ENCODE results near the gene IL36A.

Gene IL36A

GRCh38 chr2:113005030-113005509 lies at the start of gene IL36A:
Gene IL36A (plus strand): TSS chr2:113005459. CDS start chr2:113005872, 413 bp downstream.
- no peak for DNase-seq

- no peak for DNase-seq
Observed at GRCh38 chr2:112957511-112957910, 47.7 kb upstream of the IL36A start.

- peak in 8 of 58 donors; percentile 1 to 29 (median 5) for DNase-seq
Observed at GRCh38 chr2:112958428-112959108, 46.7 kb upstream of the IL36A start.

GRCh38 chr2:112959109-112959812 lies 46.0 kb upstream of the IL36A start:
- no peak for DNase-seq

GRCh38 chr2:112960230-112960825 lies 44.9 kb upstream of the IL36A start:
- DNase-seq, result no peak

GRCh38 chr2:112962308-112963175 lies 42.7 kb upstream of the IL36A start:
- DNase-seq, result no peak

- no peak for DNase-seq
Observed at GRCh38 chr2:112967023-112967422, 38.2 kb upstream of the IL36A start.

GRCh38 chr2:112972423-112973086 lies 32.7 kb upstream of the IL36A start:
- DNase-seq, result no peak

- DNase-seq, result no peak
Observed at GRCh38 chr2:112973156-112973555, 32.1 kb upstream of the IL36A start.

GRCh38 chr2:112977559-112978056 lies 27.7 kb upstream of the IL36A start, which contains the start of gene IL36G:
Gene IL36G (plus strand): TSS chr2:112978006. CDS start chr2:112978639, 633 bp downstream.
- no peak for DNase-seq

- no peak for DNase-seq
Observed at GRCh38 chr2:112979731-112980130, 25.5 kb upstream of the IL36A start.

GRCh38 chr2:112980537-112980936 lies 24.7 kb upstream of the IL36A start:
- DNase-seq, result no peak

- DNase-seq, result no peak
Observed at GRCh38 chr2:112985090-112985489, 20.2 kb upstream of the IL36A start.

GRCh38 chr2:112989611-112990010 lies 15.6 kb upstream of the IL36A start:
- no peak for DNase-seq

- DNase-seq, result no peak
Observed at GRCh38 chr2:112993831-112994230, 11.4 kb upstream of the IL36A start.

- no peak for DNase-seq
Observed at GRCh38 chr2:112994648-112995047, 10.6 kb upstream of the IL36A start.

- no peak for DNase-seq
Observed at GRCh38 chr2:112995346-112995920, 9.8 kb upstream of the IL36A start.

- DNase-seq, result no peak
Observed at GRCh38 chr2:112996635-112997034, 8.6 kb upstream of the IL36A start.

GRCh38 chr2:112997151-112997550 lies 8.1 kb upstream of the IL36A start:
- DNase-seq, result no peak

- DNase-seq, result no peak
Observed at GRCh38 chr2:113000436-113000835, 4.8 kb upstream of the IL36A start.
